GM15510 (cell line): ENCODE data around the gene SP3.

Source experiments
- POLR2A ChIP-seq: IDR thresholded peaks from 3 replicates; pipeline ENCODE4 v1.6.1; 2011; ENCODE audit warnings: borderline replicate concordance; ENCODE audit not compliant: insufficient read length; ENCODE audit errors: extremely low read depth

The SP3 gene

GRCh38 chr2:174001107-174001506, 35.9 kb upstream of the SP3 start:
- TF ChIP-seq POLR2A: no peak

DNA sequence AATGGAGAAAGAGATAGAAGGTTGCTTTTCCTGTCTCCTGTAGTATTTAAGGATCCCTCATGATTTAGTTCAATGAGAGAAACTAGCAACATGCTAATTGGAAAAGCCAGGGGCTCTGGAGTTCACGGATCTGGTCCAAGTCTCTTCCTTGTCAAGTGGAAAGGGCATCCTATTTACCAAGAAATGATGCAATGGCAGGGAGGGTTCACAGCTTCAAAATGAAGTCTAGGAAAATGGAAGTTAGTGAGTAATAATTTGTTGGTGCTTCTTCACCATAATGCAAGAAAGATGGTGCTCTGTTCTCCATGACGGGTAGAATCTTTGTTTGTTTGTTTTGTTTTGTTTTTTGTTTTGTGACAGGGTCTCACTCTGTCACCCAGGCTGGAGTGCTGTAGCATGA, 34.6 kb upstream of the SP3 start:
- TF ChIP-seq POLR2A: no peak

GRCh38 chr2:173999272-173999671, 34.1 kb upstream of the SP3 start:
- no peak for TF ChIP-seq POLR2A

DNA sequence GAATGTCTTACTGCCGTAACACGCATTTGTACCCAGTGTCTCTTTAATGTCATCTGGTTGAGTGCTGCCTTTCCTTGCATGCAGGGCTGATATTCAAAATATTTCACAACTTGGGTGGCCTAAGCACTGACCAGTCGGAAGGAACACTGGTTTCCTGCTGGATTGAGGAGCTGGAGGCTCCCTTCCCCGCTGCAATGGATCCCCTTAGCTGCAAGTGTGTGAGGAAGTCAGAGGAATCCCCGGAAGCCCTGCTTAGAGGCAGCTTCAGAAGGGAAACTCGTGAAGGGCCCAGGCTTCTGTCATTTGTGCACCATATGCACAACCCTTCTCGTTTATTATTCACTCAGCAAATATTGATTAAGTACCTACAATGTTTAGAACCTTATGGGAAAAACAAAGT, 33.2 kb upstream of the SP3 start:
- TF ChIP-seq POLR2A: no peak

GRCh38 chr2:173997753-173998152, 32.6 kb upstream of the SP3 start:
- no peak for TF ChIP-seq POLR2A

DNA sequence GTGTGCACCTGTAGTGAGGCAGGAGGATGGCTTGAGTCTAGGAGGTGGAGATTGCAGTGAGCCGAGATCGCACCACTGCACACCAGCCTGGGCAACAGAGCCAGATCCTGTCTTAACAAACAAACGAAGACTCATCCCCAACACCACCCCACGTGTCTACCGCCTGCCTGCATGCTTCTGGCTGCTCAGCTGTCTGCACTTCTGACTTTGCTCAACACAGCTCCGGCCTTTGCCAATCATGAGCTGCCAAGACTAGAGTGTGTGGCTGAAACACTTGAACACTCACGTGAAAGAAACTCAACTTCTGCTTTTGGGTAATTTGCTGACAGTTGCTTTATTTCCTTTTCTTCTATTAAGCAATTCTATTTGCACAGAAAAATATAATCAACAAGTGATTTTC, 32.1 kb upstream of the SP3 start:
- no peak for TF ChIP-seq POLR2A

- no peak for TF ChIP-seq POLR2A
These were observed 31.6 kb upstream of the SP3 start for GRCh38 chr2:173996766-173997165.

- no peak for TF ChIP-seq POLR2A
These were observed 28.3 kb upstream of the SP3 start for GRCh38 chr2:173993459-173993858.

DNA sequence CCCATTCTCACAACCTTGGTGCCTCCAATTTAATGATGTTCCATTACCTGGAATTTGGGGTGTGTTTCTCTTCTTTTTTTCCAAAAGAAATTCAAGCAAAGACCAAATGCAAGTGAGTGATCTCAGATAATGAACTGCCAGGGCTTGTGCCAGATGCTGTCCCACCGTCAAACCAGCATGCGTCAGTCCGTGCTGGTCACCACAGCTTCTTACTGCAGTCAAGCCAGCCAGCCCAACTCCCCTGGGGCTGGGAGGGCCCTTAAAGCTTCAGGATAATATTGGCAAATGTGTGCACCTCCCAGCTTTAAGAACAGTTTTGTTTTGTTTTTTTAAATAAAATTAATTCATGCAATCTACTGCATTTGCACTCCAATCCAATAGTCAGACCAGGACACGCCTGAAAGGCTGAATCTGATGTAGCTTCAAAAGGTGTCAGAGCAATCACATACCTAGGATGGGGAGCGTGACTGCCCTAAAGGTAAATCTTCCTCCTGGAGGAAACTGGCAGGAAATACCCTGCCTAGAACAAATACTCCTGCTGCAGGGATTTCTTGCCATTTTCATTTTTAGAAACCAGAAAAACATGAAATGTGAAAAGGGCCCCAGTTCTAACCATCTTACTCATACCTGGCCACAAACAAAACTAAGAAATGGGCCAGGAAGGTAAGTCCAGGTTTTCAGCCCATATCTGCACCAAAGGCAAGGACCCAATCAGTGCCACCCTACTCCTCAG, 26.8 kb upstream of the SP3 start:
- TF ChIP-seq POLR2A: no peak

DNA sequence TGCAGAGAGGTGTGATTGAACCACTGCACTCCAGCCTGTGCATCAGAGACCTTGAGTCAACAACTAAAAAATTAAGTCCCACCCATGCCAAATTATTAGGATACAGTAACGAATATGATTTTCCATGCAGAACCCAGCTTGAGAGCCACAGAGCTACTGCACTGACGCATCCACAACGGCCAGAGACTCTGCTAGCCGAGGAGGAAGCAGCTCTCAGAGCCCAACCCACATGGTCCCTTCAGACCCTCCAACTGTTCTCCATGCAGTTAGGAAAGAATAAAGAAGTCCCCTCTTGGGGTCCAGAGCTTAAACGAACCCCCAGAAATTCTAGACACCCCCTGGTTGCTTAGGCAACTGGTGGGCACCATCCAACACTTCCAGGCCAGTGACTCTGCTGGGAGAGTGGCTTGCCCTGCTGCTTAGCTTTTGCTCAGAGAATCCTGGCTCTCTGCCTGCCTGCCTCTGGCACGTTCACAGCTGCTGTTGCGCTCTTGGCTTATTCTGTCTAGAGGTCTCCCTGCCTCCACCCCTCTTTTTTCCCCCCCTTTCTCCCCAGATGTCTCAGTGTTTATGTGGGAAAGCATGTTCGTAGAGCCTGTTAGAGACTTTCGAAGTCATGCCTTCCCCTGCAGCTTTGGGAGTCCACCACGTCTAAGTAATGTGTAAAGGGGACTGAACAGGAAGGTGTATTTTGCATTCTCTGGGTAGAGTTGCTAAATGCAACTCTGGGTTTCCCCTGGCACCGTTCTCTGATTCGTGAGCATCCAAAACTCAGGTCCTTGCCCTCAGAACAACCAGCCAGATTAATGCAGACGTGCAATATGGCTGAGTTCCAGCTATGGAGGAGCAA, 26.0 kb upstream of the SP3 start:
- no peak for TF ChIP-seq POLR2A

GRCh38 chr2:173990245-173990644, 25.1 kb upstream of the SP3 start:
- TF ChIP-seq POLR2A: no peak

DNA sequence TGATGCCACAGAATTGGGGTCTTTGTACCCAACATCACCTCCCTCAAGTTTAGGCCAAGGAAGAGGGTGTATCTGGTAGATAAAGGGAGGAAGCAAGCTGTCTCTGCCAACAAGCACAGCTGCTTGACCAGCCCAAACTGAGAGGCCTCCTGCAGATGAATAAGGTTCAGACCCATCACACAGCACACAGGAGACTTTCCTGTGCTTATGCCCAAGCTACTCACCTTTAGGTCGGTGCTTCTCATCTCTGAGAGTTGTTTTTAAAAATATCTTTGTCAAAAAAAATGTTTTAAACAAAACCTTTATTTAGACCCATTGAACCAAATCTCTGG, 24.7 kb upstream of the SP3 start:
- TF ChIP-seq POLR2A: no peak

DNA sequence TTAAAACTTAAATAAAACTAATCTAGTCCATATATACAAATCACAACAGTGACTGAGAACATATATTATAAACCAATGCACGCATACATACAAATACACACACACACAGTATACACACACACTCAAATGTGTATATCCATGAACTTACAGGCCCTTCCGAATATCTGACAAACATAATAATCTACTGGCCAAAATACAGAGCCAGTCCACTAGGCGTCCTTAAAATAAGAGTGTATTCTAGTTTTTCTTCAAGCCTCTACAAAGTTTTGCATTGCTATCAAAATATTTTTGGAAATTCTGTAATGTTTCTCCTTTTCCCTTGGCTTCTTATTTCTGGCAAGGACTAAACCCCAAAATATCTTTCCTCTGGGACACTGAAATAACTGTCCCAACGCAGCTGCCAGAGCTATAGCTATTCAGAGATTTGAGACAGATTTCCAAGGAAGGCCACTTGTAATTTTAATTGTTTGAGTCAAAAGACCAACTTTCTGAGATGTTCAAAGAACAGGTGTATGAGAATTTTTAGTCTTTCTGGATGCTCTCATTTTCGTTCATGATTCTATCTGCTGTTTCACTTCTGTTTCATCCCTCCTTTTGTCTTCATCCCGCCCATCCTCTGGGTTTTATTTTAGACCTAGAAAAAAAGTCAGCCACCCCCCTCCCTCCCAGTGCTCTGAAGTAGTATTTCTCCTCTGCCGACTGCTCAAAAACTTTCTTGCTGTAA, 24.1 kb upstream of the SP3 start:
- TF ChIP-seq POLR2A: no peak

DNA sequence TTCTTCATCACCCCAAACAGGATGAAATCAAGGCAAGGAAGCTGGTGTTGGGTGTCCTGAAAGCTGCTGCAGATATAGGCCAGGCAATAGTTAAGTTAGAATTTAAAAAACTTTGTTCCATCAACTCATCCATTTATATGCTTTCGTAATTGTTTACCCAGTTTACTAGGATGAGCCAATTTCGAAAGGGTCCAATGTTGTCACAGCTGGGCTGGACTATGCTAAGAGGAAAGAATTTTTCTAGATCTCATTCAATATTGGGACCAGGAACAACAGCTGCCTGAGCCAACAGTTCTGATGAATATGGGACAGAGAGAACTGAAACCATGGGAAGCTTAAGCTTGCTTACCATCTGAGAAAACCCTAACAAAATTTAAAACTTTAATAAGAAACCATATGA, 21.6 kb upstream of the SP3 start:
- no peak for TF ChIP-seq POLR2A

GRCh38 chr2:173985605-173985992, 20.4 kb upstream of the SP3 start:
- TF ChIP-seq POLR2A: no peak
